Body of pancreas (tissue), 4 donors: ENCODE measurements around the gene ELP1. TPM values are rescaled to one million over a fixed set of nuclear protein-coding genes. Genes with fewer than 3 reads are reported as not detected.

Experiments used
- ATAC-seq: fragments of 150-250 bp; one replicate; pipeline ENCODE4 v1.9.1; 2016
- DNase-seq, 4 donors: peaks; one replicate each; pipeline ENCODE4 v3.0.0-alpha.2; 2019
- H3K27ac ChIP-seq, 4 donors: fragments of 200-600 bp; sonication (generic); 1 replicate in 3 of 4; 2 replicates in 1 of 4; pipeline versions ENCODE4 v1.5.1 to v1.6.1; 2016 to 2019; ENCODE audit warnings: mild to moderate bottlenecking in 1 of 4, mixed read lengths in 1 of 4, moderate library complexity in 1 of 4
- H3K27me3 ChIP-seq, 2 donors: fragments of 200-600 bp; sonication (generic); one replicate each; pipeline ENCODE4 v1.6.0; 2016; ENCODE audit warnings: mild to moderate bottlenecking in 1 of 2
- H3K36me3 ChIP-seq, 2 donors: fragments of 200-600 bp; sonication (generic); replicated peaks in 1 of 2; 2 replicates each; pipeline ENCODE4 v1.5.1; 2016; ENCODE audit warnings: low read depth in 2 of 2; ENCODE audit not compliant: insufficient read depth in 1 of 2
- H3K4me1 ChIP-seq: fragments of 200-600 bp; sonication (generic); one replicate; pipeline ENCODE4 v1.6.0; 2016
- H3K4me3 ChIP-seq, 2 donors: fragments of 200-600 bp; sonication (generic); 1 replicate in 1 of 2; 2 replicates in 1 of 2; pipeline ENCODE4 v1.5.1; 2016 to 2019
- H3K9me3 ChIP-seq, 3 donors: fragments of 200-600 bp; sonication (generic); 1 replicate in 2 of 3; 2 replicates in 1 of 3; pipeline ENCODE4 v1.5.1; 2016
- CTCF ChIP-seq, 7 experiments: fragments of 450-650 bp in 4 of 7; fragments of 200-600 bp in 3 of 7; sonication (generic) in 3 of 7; IDR thresholded peaks; one replicate each; pipeline ENCODE4 v1.5.1; 2016 to 2019; ENCODE audit warnings: antibody characterized with exemption in 7 of 7
- POLR2A ChIP-seq, 3 donors: fragments of 450-650 bp; IDR thresholded peaks; one replicate each; pipeline ENCODE4 v1.6.1; 2016; ENCODE audit warnings: antibody characterized with exemption in 3 of 3, mild to moderate bottlenecking in 2 of 3
- WGBS, 2 donors: methylation state at CpG; one replicate each; pipeline ENCODE4 v1.1.5; 2017; 5-methylcytosine and 5-hydroxymethylcytosine counted together
- intact Hi-C: fragments of 100-400 bp; cut with DNase I; formaldehyde crosslinking; loops from one replicate; pipeline ENCODE4 v1.15.1; 2023
- total RNA-seq, 2 donors: library from RNA; depleted of rRNA; stranded (reverse); fragments of >200 nt; gene quantifications; one replicate each; pipeline ENCODE4 v1.1.0, GENCODE V29; 2016

ELP1 gene
- total RNA-seq, 2 donors from 2014 or later = 14.5 to 18.2 TPM

- intact Hi-C loops = no loop called here
- no peaks in the 10 kb centered on the region for H3K9me3 ChIP-seq
- TF ChIP-seq CTCF (IDR thresholded peaks at IDR 0.05) (no peak), POLR2A (IDR thresholded peaks at IDR 0.05) (no peak)
- DNase-seq (no peak), ATAC-seq (no peak)
- no peaks in the 10 kb centered on the region for H3K36me3 ChIP-seq
- no peaks in the 10 kb centered on the region for H3K4me1 ChIP-seq
- WGBS, 2 donors = 37 to 54% methylated on average over 4 of the region's 4 CpGs
- no peaks in the 10 kb centered on the region for H3K27me3 ChIP-seq
- no peak overlapping the region for H3K27ac ChIP-seq
- H3K4me3 ChIP-seq = no peak overlapping the region
Measured at GRCh38 chr9:108834959-108835665, 98.8 kb downstream of the ELP1 start.

DNA sequence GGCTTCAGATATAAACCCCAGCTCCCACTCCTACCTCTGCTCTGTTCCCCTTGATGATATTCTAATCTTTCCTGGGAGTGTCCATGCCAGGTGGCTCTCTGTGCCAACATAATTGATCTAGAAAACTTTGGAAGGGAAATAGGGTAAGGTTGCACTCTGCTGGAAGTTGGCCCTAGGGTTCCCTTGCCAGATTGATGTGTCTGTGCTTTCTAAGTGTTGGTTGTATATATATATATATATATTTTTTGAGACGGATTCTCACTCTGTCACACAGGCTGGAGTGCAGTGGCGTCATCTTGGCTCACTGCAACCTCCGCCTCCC, 101.8 kb downstream of the ELP1 start:
- Histone ChIP-seq H3K36me3 (no peaks in the 10 kb centered on the region), H3K4me1 (no peaks in the 10 kb centered on the region), H3K9me3 (no peaks in the 10 kb centered on the region), H3K4me3 (no peak overlapping the region), H3K27me3 (no peaks in the 10 kb centered on the region), H3K27ac (no peak overlapping the region)
- intact Hi-C loops = no loop called here
- 77 to 96% methylated on average over 3 of the region's 3 CpGs for WGBS, 2 donors
- TF ChIP-seq CTCF (IDR thresholded peaks at IDR 0.05) = no peak
- no peak for TF ChIP-seq POLR2A (IDR thresholded peaks at IDR 0.05)
- ATAC-seq = no peak
- DNase-seq = no peak

DNA sequence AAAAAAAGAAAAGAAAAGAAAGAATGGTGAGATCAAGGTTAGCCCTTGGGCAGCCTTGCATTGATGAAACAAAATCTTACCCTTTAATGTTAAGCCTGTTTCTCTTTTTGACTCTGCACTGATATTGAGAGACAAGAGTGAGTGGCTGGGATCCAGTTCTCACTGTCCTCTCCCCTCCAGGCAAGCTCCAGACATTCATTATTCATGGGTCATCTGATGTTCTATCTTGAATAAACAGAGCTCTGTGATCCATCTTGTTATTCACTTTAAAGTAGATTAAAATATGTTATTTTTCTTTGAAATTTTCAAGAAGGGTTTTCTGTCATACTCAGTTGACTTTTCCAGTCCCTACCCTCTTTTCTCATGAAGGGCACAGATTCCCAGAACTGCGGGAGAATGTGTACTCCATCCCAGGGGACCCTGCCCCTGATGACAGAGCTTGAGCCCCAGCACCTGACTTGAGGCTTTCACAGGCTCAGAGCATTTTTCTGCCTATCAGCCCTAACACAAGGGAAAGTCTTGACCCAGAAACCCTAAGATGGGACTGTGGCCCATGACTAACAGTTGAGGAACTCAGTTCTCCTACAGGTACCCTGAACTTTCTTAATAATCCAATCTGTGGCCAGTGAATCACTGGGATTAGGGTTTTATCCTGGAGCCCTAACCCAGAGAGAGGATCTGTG, 102.3 kb downstream of the ELP1 start:
- 100% methylated on average over 1 of the region's 1 CpG for WGBS, 2 donors

DNA sequence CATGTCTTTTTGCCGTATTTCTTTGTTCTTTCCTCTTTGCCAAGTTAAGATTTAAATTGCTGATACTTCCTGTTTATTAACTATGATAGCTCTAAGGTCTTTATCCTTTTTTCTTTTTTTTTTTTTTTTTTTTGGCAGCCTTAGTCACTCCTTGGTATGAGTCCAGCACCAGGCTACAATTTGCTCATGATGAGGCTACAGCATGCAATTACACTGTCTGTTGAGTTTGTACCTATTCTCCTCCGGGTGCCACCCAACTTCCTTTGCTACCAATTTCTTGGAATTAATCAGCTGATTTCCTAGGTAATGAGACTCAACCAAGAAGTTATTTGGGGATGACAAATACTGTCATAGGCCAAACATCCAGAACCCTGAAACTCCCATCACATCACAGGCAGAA, 103.7 kb downstream of the ELP1 start:
- DNase-seq (no peak), ATAC-seq (no peak)
- intact Hi-C loops = no loop called here
- H3K27ac ChIP-seq = no peak overlapping the region
- TF ChIP-seq CTCF (IDR thresholded peaks at IDR 0.05) (no peak), POLR2A (IDR thresholded peaks at IDR 0.05) (no peak)
- no peaks in the 10 kb centered on the region for H3K27me3 ChIP-seq
- H3K4me3 ChIP-seq = no peak overlapping the region
- WGBS, 2 donors = 57 to 58% methylated on average over 2 of the region's 2 CpGs
- H3K9me3 ChIP-seq = no peaks in the 10 kb centered on the region
- no peaks in the 10 kb centered on the region for H3K36me3 ChIP-seq
- no peaks in the 10 kb centered on the region for H3K4me1 ChIP-seq

More for the DNA sequence above, 102.3 kb downstream of the ELP1 start:
- no peak overlapping the region for H3K27ac ChIP-seq
- intact Hi-C loops = no loop called here
- DNase-seq (no peak), ATAC-seq (no peak)
- H3K27me3 ChIP-seq = no peaks in the 10 kb centered on the region
- no peak overlapping the region for H3K4me3 ChIP-seq
- no peaks in the 10 kb centered on the region for H3K4me1 ChIP-seq
- TF ChIP-seq POLR2A (IDR thresholded peaks at IDR 0.05) (no peak), CTCF (IDR thresholded peaks at IDR 0.05) (no peak)
- H3K9me3 ChIP-seq = no peaks in the 10 kb centered on the region
- H3K36me3 ChIP-seq = no peaks in the 10 kb centered on the region

DNA sequence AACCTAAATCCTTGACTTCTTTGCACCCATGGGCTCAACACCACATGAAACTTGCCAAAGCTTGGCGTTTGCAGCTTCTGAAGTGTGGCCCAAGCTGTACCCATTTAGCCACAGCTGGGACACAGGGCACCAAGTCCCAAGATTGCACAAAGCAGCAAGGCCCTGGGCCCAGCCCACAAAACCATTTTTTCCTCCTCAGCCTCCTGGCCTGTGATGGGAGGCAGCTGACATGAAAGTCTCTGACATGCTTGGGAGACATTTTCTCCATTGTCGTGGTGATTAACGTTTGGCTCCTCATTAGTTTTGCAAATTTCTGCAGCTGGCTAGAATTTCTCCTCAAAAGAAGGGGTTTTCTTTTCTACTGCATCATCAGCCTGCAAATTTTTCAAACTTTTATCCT, 110.1 kb downstream of the ELP1 start:
- no peak overlapping the region for H3K4me3 ChIP-seq
- 80 to 92% methylated on average over 2 to 3 of the region's 3 CpGs for WGBS, 2 donors
- H3K27ac ChIP-seq = no peak overlapping the region
- H3K9me3 ChIP-seq = peaks cover 0 to 5% (median 0%) of the 10 kb centered on the region in 3 donors
- no peaks in the 10 kb centered on the region for H3K36me3 ChIP-seq
- TF ChIP-seq CTCF (IDR thresholded peaks at IDR 0.05) (no peak), POLR2A (IDR thresholded peaks at IDR 0.05) (no peak)
- intact Hi-C loops = no loop called here
- DNase-seq = no peak
- no peaks in the 10 kb centered on the region for H3K4me1 ChIP-seq
- ATAC-seq = no peak
- no peaks in the 10 kb centered on the region for H3K27me3 ChIP-seq
